H1 (cell line): ENCODE results near the gene ZNF597. TPM values are rescaled to one million over a fixed set of nuclear protein-coding genes. Genes with fewer than 3 reads are reported as not detected.

ENCODE experiments used
- CTCF ChIA-PET: fragments of 300-600 bp; sonication (Branson Sonifier 250); formaldehyde crosslinking; loops from one replicate; lab custom pipeline; 2021; ENCODE audit not compliant: partially characterized antibody; lab: Charles Lee
- POLR2A ChIA-PET: fragments of 300-600 bp; sonication (Branson Sonifier 250); formaldehyde crosslinking; loops from one replicate; lab custom pipeline; 2021; ENCODE audit warnings: inconsistent platforms; ENCODE audit not compliant: partially characterized antibody; lab: Charles Lee
- DNase-seq, 2 experiments: peaks; one replicate each; pipeline versions ENCODE4 v3.0.0 to v3.0.0-alpha.2; 2010 to 2022; ENCODE audit warnings: low spot score in 2 of 2, low read depth in 1 of 2, mixed read lengths in 1 of 2
- FAIRE-seq: peaks from 2 replicates; lab custom pipeline; 2011; peaks lifted over from hg19 to GRCh38; lab: Jason Lieb, UNC
- H2AFZ ChIP-seq: 2 replicates; pipeline ENCODE4 v1.8.1; 2012; ENCODE audit warnings: low read length, inconsistent platforms
- H2AK5ac ChIP-seq: 2 replicates; pipeline ENCODE4 v1.6.1; 2013; ENCODE audit warnings: low read depth, low read length
- H2BK120ac ChIP-seq: replicated peaks from 2 replicates; pipeline ENCODE3; 2013; ENCODE audit warnings: low read depth, low read length, inconsistent platforms
- H2BK12ac ChIP-seq: 2 replicates; pipeline ENCODE4 v1.6.1; 2013; ENCODE audit warnings: low read depth, low read length
- H2BK15ac ChIP-seq: 2 replicates; pipeline ENCODE4 v1.6.1; 2013; ENCODE audit warnings: low read length
- H2BK20ac ChIP-seq: 2 replicates; pipeline ENCODE4 v1.6.1; 2013; ENCODE audit warnings: low read length
- H2BK5ac ChIP-seq: 2 replicates; pipeline ENCODE4 v1.6.1; 2013; ENCODE audit warnings: low read depth, low read length
- H3K14ac ChIP-seq: 2 replicates; pipeline ENCODE4 v1.6.1; 2013; ENCODE audit warnings: inconsistent platforms; ENCODE audit not compliant: insufficient read length
- H3K18ac ChIP-seq: 2 replicates; pipeline ENCODE4 v1.6.1; 2013; ENCODE audit warnings: low read length; ENCODE audit errors: extremely low read depth
- H3K23ac ChIP-seq: 2 replicates; pipeline ENCODE4 v1.6.1; 2013; ENCODE audit warnings: inconsistent platforms; ENCODE audit not compliant: insufficient read length
- H3K23me2 ChIP-seq: 2 replicates; pipeline ENCODE4 v1.6.1; 2013; ENCODE audit warnings: low read depth, low read length
- H3K27ac ChIP-seq: 2 replicates; pipeline ENCODE4 v1.6.1; 2011; ENCODE audit warnings: low read depth, low read length, inconsistent platforms
- H3K27me3 ChIP-seq, 4 experiments: replicated peaks in 1 of 4; 1 replicate in 1 of 4; 2 replicates in 3 of 4; pipeline versions ENCODE4 v1.6.1 to v1.8.1; 2011 to 2013; ENCODE audit warnings: low read length in 3 of 4, mild to moderate bottlenecking in 3 of 4, inconsistent platforms in 2 of 4, mixed read lengths in 2 of 4, moderate library complexity in 1 of 4; ENCODE audit not compliant: control insufficient read depth in 3 of 4, insufficient read depth in 3 of 4; ENCODE audit errors: extremely low read depth in 1 of 4
- H3K36me3 ChIP-seq, 4 experiments: 2 replicates each; pipeline versions ENCODE4 v1.6.1 to v1.8.1; 2011 to 2013; ENCODE audit warnings: mild to moderate bottlenecking in 4 of 4, low read length in 3 of 4, moderate library complexity in 2 of 4, control low read depth in 1 of 4, inconsistent platforms in 1 of 4; ENCODE audit not compliant: insufficient read depth in 4 of 4, control insufficient read depth in 2 of 4
- H3K4ac ChIP-seq: replicated peaks from 2 replicates; pipeline ENCODE3; 2013; ENCODE audit warnings: low read length, low read depth, mixed read lengths, inconsistent platforms; ENCODE audit not compliant: insufficient read length
- H3K4me1 ChIP-seq, 4 experiments: replicated peaks in 1 of 4; 1 replicate in 1 of 4; 2 replicates in 3 of 4; pipeline versions ENCODE4 v1.6.1 to v1.8.1; 2011 to 2013; ENCODE audit warnings: low read length in 3 of 4, inconsistent platforms in 2 of 4, mixed read lengths in 1 of 4; ENCODE audit not compliant: insufficient read depth in 4 of 4, control insufficient read depth in 3 of 4
- H3K4me2 ChIP-seq, 2 experiments: 2 replicates each; pipeline versions ENCODE4 v1.6.1 to v1.8.1; 2011 to 2013; ENCODE audit warnings: low read depth in 2 of 2, low read length in 2 of 2, control low read depth in 1 of 2, inconsistent platforms in 1 of 2, mild to moderate bottlenecking in 1 of 2; ENCODE audit not compliant: insufficient read depth in 1 of 2
- H3K4me3 ChIP-seq, 4 experiments: fragments of 200-600, 300-600 bp in 1 of 4; sonication (generic), shearing (Covaris generic), sonication (Bioruptor Twin) in 1 of 4; 2 replicates each; pipeline versions ENCODE4 v1.5.1 to v1.8.1; 2011 to 2016; ENCODE audit warnings: low read length in 4 of 4, low read depth in 3 of 4, control low read depth in 2 of 4, inconsistent platforms in 2 of 4, mild to moderate bottlenecking in 2 of 4, mixed read lengths in 1 of 4, moderate library complexity in 1 of 4; ENCODE audit not compliant: insufficient read depth in 2 of 4; ENCODE audit errors: extremely low read depth in 1 of 4
- H3K56ac ChIP-seq: replicated peaks from 2 replicates; pipeline ENCODE3; 2013; ENCODE audit warnings: low read depth, mild to moderate bottlenecking, mixed read lengths, low read length, inconsistent platforms; ENCODE audit not compliant: insufficient read length
- H3K79me1 ChIP-seq: 2 replicates; pipeline ENCODE4 v1.6.1; 2013; ENCODE audit warnings: low read depth, low read length, control low read depth
- H3K79me2 ChIP-seq, 2 experiments: 2 replicates each; pipeline versions ENCODE4 v1.6.1 to v1.8.1; 2012 to 2013; ENCODE audit warnings: low read length in 2 of 2, mild to moderate bottlenecking in 2 of 2, inconsistent platforms in 1 of 2; ENCODE audit not compliant: insufficient read depth in 2 of 2, control insufficient read depth in 1 of 2
- H3K9ac ChIP-seq, 4 experiments: replicated peaks in 1 of 4; 1 replicate in 1 of 4; 2 replicates in 3 of 4; pipeline versions ENCODE4 v1.6.1 to v1.8.1; 2011 to 2013; ENCODE audit warnings: low read depth in 3 of 4, low read length in 3 of 4, control low read depth in 2 of 4, mild to moderate bottlenecking in 2 of 4, moderate library complexity in 2 of 4, inconsistent platforms in 1 of 4; ENCODE audit errors: extremely low read depth in 1 of 4
- H3K9me3 ChIP-seq, 2 experiments: 2 replicates each; pipeline versions ENCODE4 v1.6.1 to v1.8.1; 2012 to 2013; ENCODE audit warnings: mild to moderate bottlenecking in 2 of 2, moderate library complexity in 2 of 2, control low read depth in 1 of 2, inconsistent platforms in 1 of 2, low read depth in 1 of 2, low read length in 1 of 2, mixed read lengths in 1 of 2; ENCODE audit not compliant: insufficient read depth in 2 of 2
- H4K20me1 ChIP-seq, 2 experiments: replicated peaks in 1 of 2; 2 replicates each; pipeline versions ENCODE3 to v1.8.1; 2011 to 2013; ENCODE audit warnings: inconsistent platforms in 2 of 2, low read length in 2 of 2, mild to moderate bottlenecking in 1 of 2; ENCODE audit not compliant: insufficient read depth in 2 of 2, control insufficient read depth in 1 of 2
- H4K5ac ChIP-seq: 2 replicates; pipeline ENCODE4 v1.6.1; 2013; ENCODE audit warnings: low read length, low read depth, mixed read lengths, inconsistent platforms; ENCODE audit not compliant: insufficient read length
- H4K8ac ChIP-seq: 2 replicates; pipeline ENCODE4 v1.8.0; 2013; ENCODE audit warnings: mild to moderate bottlenecking, moderate library complexity, low read length, inconsistent platforms; ENCODE audit not compliant: insufficient read depth; ENCODE audit errors: extremely low read depth
- H4K91ac ChIP-seq: replicated peaks from 2 replicates; pipeline ENCODE3; 2013; ENCODE audit warnings: low read length, mixed read lengths, inconsistent platforms; ENCODE audit not compliant: insufficient read length
- CBX8 ChIP-seq: fragments of 300-800, 300-1000 bp; sonication (generic); IDR thresholded peaks from 2 replicates; pipeline ENCODE4 v1.7.1; 2016; ENCODE audit warnings: low read depth, low read length, borderline replicate concordance
- EP300 ChIP-seq, 2 experiments: IDR thresholded peaks; 1 replicate in 1 of 2; 2 replicates in 1 of 2; pipeline ENCODE4 v1.6.1; 2011 to 2012; ENCODE audit warnings: low read depth in 2 of 2, low read length in 2 of 2, mild to moderate bottlenecking in 2 of 2, borderline replicate concordance in 1 of 2, inconsistent platforms in 1 of 2, moderate library complexity in 1 of 2
- MAFK ChIP-seq: IDR thresholded peaks from 2 replicates; pipeline ENCODE4 v1.6.1; 2012; ENCODE audit warnings: low read depth, mild to moderate bottlenecking, improper control_type of control experiment, low read length
- SP4 ChIP-seq: IDR thresholded peaks from 2 replicates; pipeline ENCODE4 v1.6.1; 2012; ENCODE audit warnings: low read length, inconsistent platforms
- polyA plus RNA-seq, 7 experiments: library from polyadenylated mRNA; depleted of rRNA in 3 of 7; stranded (reverse) in 5 of 7; unstranded in 2 of 7; fragments of >200 nt in 5 of 7; fragments of 200-250 nt in 2 of 7; gene quantifications; 1 replicate in 5 of 7; 2 replicates in 1 of 7; 4 replicates in 1 of 7; pipeline versions ENCODE4 v1.2.1 to v1.2.3, GENCODE V29; 2011 to 2013; ENCODE audit warnings: missing spikeins in 2 of 7, mixed read lengths in 2 of 7
- total RNA-seq: library from RNA; stranded (reverse); fragmentation: NEBNext Ultra II Directional; extraction: Animal tissue kit (Norgen Biotek cat#: 25700); gene quantifications from 2 replicates; pipeline ENCODE4 v1.2.1, GENCODE V29; 2021

ZNF597 gene
- total and polyA plus RNA-seq, 2 of the 8 experiments (the other 6 are each of a cell fraction or from before 2014, with no cell fraction given) = 0.68 to 2.6 TPM

DNA sequence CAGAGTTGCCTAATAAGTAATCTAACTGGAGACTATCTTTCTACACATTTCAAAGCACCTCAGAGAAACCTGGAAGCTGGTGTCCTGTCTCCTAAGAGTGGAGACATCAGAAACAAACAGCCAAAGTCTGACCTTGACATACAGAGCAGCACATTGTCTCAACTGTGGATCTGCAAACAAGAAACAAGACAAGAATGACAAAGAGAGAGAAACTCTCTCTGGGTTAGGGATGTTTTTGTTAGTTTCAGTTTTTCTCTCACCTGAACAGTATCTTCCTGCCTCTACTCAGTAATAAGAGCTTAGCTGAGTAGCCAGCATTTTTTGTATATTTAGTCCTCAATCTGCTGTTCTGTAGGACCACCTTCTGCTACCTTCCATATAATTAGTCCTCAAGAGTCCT, 8.9 kb downstream of the ZNF597 start:
- DNase-seq (no peak), FAIRE-seq (no peak)
- H4K8ac ChIP-seq = no peak overlapping the region
- H2BK20ac ChIP-seq = no peak overlapping the region
- H3K79me1 ChIP-seq = no peaks in the 10 kb centered on the region; the same call in 1 of the 2 replicates
- no peak overlapping the region for H3K14ac ChIP-seq
- H4K20me1 ChIP-seq = no peaks in the 10 kb centered on the region
- no peak overlapping the region for H2BK120ac ChIP-seq
- no peak overlapping the region for H2BK5ac ChIP-seq
- no peak overlapping the region for H3K9ac ChIP-seq
- no peaks in the 10 kb centered on the region; a peak in 1 of 4 replicates for H3K9me3 ChIP-seq
- H3K23ac ChIP-seq = no peak overlapping the region
- H2BK12ac ChIP-seq = no peak overlapping the region
- no peak overlapping the region for H3K56ac ChIP-seq
- no peak overlapping the region for H4K91ac ChIP-seq
- no peaks in the 10 kb centered on the region for H3K23me2 ChIP-seq
- H3K36me3 ChIP-seq = peaks cover 0 to 7% (median 2%) of the 10 kb centered on the region in 4 experiments; a peak in 5 of 8 replicates
- no peaks in the 10 kb centered on the region; a peak in 1 of 4 replicates for H3K79me2 ChIP-seq
- H3K4me1 ChIP-seq = no peaks in the 10 kb centered on the region
- H3K4ac ChIP-seq = no peak overlapping the region
- no peak overlapping the region for H3K18ac ChIP-seq
- no peak overlapping the region for H3K27ac ChIP-seq
- H2AK5ac ChIP-seq = no peak overlapping the region
- CTCF ChIA-PET = no interaction called here
- no peak overlapping the region for H2AFZ ChIP-seq
- H3K27me3 ChIP-seq = no peaks in the 10 kb centered on the region
- H2BK15ac ChIP-seq = no peak overlapping the region
- TF ChIP-seq MAFK (no peak), EP300 (IDR thresholded peaks at IDR 0.05; ENCODE audit: borderline replicate concordance in 1 of 2, low read depth in 2 of 2, low read length in 2 of 2) (no peak), CBX8 (no peak), SP4 (no peak)
- no peak overlapping the region for H3K4me3 ChIP-seq
- no peak overlapping the region for H3K4me2 ChIP-seq
- H4K5ac ChIP-seq = no peak overlapping the region
- POLR2A ChIA-PET = no interaction called here
